Transverse colon (tissue), 4 donors: ENCODE results near the gene CGB3.

Experiments
- CTCF ChIP-seq, 5 experiments: fragments of 200-600 bp in 3 of 5; fragments of 450-650 bp in 2 of 5; sonication (generic) in 3 of 5; IDR thresholded peaks; 1 replicate in 2 of 5; 2 replicates in 3 of 5; pipeline ENCODE4 v1.5.1; 2016 to 2017; ENCODE audit warnings: antibody characterized with exemption in 5 of 5, inconsistent platforms in 3 of 5, mild to moderate bottlenecking in 2 of 5, moderate library complexity in 1 of 5
- POLR2A ChIP-seq: fragments of 450-650 bp; IDR thresholded peaks from one replicate; pipeline ENCODE4 v1.6.1; 2016; ENCODE audit warnings: antibody characterized with exemption, mild to moderate bottlenecking, moderate library complexity
- POLR2AphosphoS5 ChIP-seq, 3 donors: sonication (generic); formaldehyde crosslinking; IDR thresholded peaks; one replicate each; pipeline ENCODE4 v1.6.1; 2016; ENCODE audit warnings: antibody characterized with exemption in 3 of 3

GRCh38 chr19:49017041-49017665 is 7.0 kb downstream of the CGB3 start, which contains the start of gene LHB:
- TF ChIP-seq CTCF (IDR thresholded peaks at IDR 0.05): no peak
- TF ChIP-seq POLR2A: no peak
- no peak for TF ChIP-seq POLR2AphosphoS5 (IDR thresholded peaks at IDR 0.05)
